Ovary (tissue), 9 donors: ENCODE data around the gene BASP1. TPM values are rescaled to one million over a fixed set of nuclear protein-coding genes. Genes with fewer than 3 reads are reported as not detected.
"Not testable (repeated sequence)": the region's sequence is repeated elsewhere in the genome, so short reads cannot be mapped to it uniquely, and the experiment has no call there.

Experiments
- DNase-seq, 5 donors: peaks; one replicate each; pipeline ENCODE4 v3.0.0-alpha.2; 2019 to 2020
- H3K27ac ChIP-seq, 2 donors: fragments of 200-600 bp; one replicate each; pipeline versions ENCODE4 v1.5.1 to v1.8.0; 2019 to 2022
- H3K27me3 ChIP-seq: fragments of 200-600 bp; one replicate; pipeline ENCODE4 v1.8.0; 2022
- H3K36me3 ChIP-seq: fragments of 200-600 bp; sonication (generic); one replicate; pipeline ENCODE4 v1.5.1; 2019
- H3K4me1 ChIP-seq: one replicate; pipeline ENCODE4 v1.8.1; 2013; ENCODE audit warnings: mild to moderate bottlenecking, moderate library complexity; ENCODE audit not compliant: insufficient read depth
- H3K4me3 ChIP-seq: fragments of 200-600 bp; sonication (generic); one replicate; pipeline ENCODE4 v1.5.1; 2017
- H3K9me3 ChIP-seq, 2 donors: fragments of 200-600 bp in 1 of 2; sonication (generic) in 1 of 2; one replicate each; pipeline versions ENCODE4 v1.5.1 to v1.8.1; 2013 to 2019; ENCODE audit warnings: mild to moderate bottlenecking in 1 of 2, moderate library complexity in 1 of 2
- EP300 ChIP-seq: sonication (generic); formaldehyde crosslinking; IDR thresholded peaks from one replicate; pipeline ENCODE4 v1.6.1; 2017; ENCODE audit warnings: antibody characterized with exemption
- POLR2A ChIP-seq: fragments of 450-650 bp; IDR thresholded peaks from one replicate; pipeline ENCODE4 v1.6.1; 2017; ENCODE audit warnings: antibody characterized with exemption, mild to moderate bottlenecking, moderate library complexity
- WGBS, 3 donors: extraction: QIAGEN DNeasy Blood & Tissue Kit in 1 of 3; methylation state at CpG; one replicate each; pipeline versions ENCODE4 v1.1.5 to v1.1.7; 2013 to 2017; 5-methylcytosine and 5-hydroxymethylcytosine counted together
- intact Hi-C, 4 donors: fragments of 100-400 bp; cut with DNase I; formaldehyde crosslinking; loops; one replicate each; pipeline versions ENCODE4 v1.11.0 to v1.15.1; 2022 to 2023
- polyA plus RNA-seq, 2 donors: library from polyadenylated mRNA; stranded (reverse); fragments of 200-250 nt in 1 of 2; fragments of 350-450 nt in 1 of 2; fragmentation: Illumina TruSeq in 1 of 2; extraction: RNeasy Lipid Tissue Mini Kit (QIAGEN cat#74804) in 1 of 2; gene quantifications; one replicate each; pipeline ENCODE4 v1.2.3, GENCODE V29; 2013 to 2014
- total RNA-seq, 7 donors: library from RNA; depleted of rRNA in 2 of 7; stranded (reverse); fragments of >200 nt in 2 of 7; fragmentation: NEBNext Ultra II Directional in 3 of 7; extraction: Animal tissue kit (Norgen Biotek cat#: 25700) in 3 of 7; gene quantifications; one replicate each; pipeline versions ENCODE4 v1.1.0 to v1.2.4, GENCODE V29; 2016 to 2023
- TF ChIP-seq, protein P1 (sequence below), 3 donors: fragments of 450-650 bp in 2 of 3; fragments of 200-600 bp in 1 of 3; IDR thresholded peaks; one replicate each; pipeline versions ENCODE4 v1.5.1 to v1.8.0; 2016 to 2022; ENCODE audit warnings: antibody characterized with exemption in 3 of 3, mild to moderate bottlenecking in 1 of 3
- donor health status: DM: no; HTN: no; CAD: no; lungs with moderate emphysema.
- donor health status: DM: no; HTN: no; CAD: no.
- donor health status: Bipolar disorder and iron deficiency.
- donor health status: DM: yes; HTN: yes; CAD: no.
- donor health status: DM: no; HTN: no; CAD: no.
- donor health status: DM: yes; HTN: yes; CAD: no.

The BASP1 gene
- total and polyA plus RNA-seq, 9 donors, result 18.0 to 59.5 (median 38.7) TPM

DNA sequence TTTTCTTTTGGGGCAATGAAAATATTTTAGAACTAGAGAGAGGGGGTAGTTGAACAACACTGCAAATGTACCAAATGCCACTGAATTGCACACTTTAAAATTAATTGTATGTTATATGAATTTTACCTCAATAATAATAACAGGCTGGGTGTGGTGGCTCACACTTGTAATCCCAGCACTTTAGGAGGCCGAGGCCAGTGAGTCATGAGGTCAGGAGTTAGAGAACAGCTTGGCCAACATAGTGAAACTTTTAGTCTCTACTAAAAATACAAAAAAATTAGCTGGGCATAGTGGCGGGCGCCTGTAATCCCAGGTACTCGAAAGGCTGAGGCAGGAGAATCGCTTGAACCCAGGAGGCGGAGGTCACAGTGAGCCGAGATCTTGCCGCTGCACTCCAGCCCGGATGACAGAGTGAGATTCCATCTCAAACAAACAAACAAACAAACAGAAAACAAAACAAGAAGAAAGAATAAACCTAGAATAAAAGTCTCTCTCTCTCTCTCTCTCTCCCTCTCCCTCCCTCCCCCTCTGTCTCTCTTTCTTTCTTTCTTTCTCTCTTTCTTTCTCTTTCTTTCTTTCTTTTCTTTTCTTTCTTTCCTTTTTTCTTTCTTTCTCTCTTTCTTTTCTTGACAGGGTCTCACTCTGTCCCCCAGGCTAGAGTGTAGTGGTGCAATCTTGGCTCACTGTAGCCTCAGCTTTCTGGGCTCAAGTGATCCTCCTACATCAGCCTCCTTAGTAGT, 91.1 kb downstream of the BASP1 start:
- H3K4me1 ChIP-seq, result peaks cover 3% of the 10 kb centered on the region
- no peak overlapping the region for H3K4me3 ChIP-seq
- intact Hi-C loops, result no loop called here
- TF ChIP-seq EP300 (no peak), POLR2A (no peak)
- TF ChIP-seq, protein P1, sequence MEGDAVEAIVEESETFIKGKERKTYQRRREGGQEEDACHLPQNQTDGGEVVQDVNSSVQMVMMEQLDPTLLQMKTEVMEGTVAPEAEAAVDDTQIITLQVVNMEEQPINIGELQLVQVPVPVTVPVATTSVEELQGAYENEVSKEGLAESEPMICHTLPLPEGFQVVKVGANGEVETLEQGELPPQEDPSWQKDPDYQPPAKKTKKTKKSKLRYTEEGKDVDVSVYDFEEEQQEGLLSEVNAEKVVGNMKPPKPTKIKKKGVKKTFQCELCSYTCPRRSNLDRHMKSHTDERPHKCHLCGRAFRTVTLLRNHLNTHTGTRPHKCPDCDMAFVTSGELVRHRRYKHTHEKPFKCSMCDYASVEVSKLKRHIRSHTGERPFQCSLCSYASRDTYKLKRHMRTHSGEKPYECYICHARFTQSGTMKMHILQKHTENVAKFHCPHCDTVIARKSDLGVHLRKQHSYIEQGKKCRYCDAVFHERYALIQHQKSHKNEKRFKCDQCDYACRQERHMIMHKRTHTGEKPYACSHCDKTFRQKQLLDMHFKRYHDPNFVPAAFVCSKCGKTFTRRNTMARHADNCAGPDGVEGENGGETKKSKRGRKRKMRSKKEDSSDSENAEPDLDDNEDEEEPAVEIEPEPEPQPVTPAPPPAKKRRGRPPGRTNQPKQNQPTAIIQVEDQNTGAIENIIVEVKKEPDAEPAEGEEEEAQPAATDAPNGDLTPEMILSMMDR (IDR thresholded peaks at IDR 0.05), result no peak
- H3K36me3 ChIP-seq, result no peaks in the 10 kb centered on the region
- no peaks in the 10 kb centered on the region for H3K27me3 ChIP-seq
- 87 to 91% (median 90%) methylated on average over 9 of the region's 9 CpGs for WGBS, 3 donors
- no peak for DNase-seq
- H3K9me3 ChIP-seq, result no peaks in the 10 kb centered on the region
- H3K27ac ChIP-seq, result no peak overlapping the region

DNA sequence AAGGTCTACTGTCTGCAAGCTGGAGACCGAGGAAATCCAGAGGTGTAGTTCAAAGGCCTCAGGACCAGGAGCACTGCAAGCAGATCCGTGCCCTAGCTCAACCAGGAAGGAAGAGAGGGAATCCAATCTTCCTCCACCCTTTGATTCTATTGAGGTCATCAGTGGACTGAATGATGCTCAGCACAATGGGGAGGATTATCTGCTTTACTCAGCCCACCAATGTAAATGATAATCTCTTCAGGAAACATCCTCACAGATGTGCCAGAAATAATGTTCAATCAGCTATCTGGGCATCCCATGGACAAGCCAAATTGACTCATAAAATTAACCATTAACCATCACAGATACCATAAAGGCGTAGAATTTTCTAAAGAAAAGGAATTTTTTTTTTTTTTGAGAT, 92.0 kb downstream of the BASP1 start:
- WGBS, 3 donors, result 84 to 95% (median 91%) methylated on average over 3 of the region's 3 CpGs
- no peak for DNase-seq
- Histone ChIP-seq H3K4me3 (no peak overlapping the region), H3K27me3 (no peaks in the 10 kb centered on the region), H3K4me1 (peaks cover 3% of the 10 kb centered on the region), H3K27ac (no peak overlapping the region), H3K9me3 (no peaks in the 10 kb centered on the region), H3K36me3 (no peaks in the 10 kb centered on the region)
- intact Hi-C loops, result no loop called here
- TF ChIP-seq EP300, result no peak
- TF ChIP-seq, protein P1 (IDR thresholded peaks at IDR 0.05), result no peak
- TF ChIP-seq POLR2A, result no peak

DNA sequence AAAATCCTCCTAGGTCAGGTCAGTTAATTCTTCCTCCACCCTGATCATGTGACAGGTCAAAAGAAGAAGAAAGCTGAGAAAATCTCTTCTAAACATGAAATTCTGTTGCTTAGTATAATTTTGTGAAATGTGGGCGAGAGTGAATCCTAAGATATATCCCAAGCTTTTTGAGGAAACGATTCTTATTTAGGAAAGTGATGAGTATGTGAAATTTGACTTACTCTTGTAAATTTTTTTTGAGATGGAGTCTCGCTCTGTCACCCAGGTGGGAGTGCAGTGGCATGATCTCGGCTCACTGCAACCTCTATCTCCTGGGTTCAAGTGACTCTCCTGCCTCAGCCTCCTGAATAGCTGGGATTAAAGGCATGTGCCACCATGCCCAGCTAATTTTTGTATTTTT, 93.1 kb downstream of the BASP1 start:
- H3K4me1 ChIP-seq, H3K36me3 ChIP-seq, H3K27me3 ChIP-seq, intact Hi-C loops, DNase-seq, H3K4me3 ChIP-seq, H3K27ac ChIP-seq, H3K9me3 ChIP-seq: not testable (repeated sequence)
- WGBS, 3 donors, result 94 to 96% (median 95%) methylated on average over 4 of the region's 4 CpGs

DNA sequence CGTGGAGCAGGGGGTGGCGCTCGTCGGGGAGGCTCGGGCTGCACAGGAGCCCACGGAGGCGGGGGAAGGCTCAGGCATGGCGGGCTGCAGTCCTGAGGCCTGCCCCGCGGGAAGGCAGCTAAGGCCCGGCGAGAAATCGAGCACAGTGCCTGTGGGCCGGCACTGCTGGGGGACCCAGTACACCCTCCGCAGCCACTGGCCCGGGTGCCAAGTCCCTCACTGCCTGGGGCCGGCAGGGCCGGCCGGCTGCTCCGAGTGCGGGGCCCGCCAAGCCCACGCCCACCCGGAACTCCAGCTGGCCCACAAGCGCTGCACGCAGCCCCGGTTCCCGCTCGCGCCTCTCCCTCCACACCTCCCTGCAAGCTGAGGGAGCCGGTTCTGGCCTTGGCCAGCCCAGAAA, 94.4 kb downstream of the BASP1 start:
- H3K9me3 ChIP-seq, intact Hi-C loops, DNase-seq, H3K4me1 ChIP-seq, H3K4me3 ChIP-seq, H3K27ac ChIP-seq, H3K27me3 ChIP-seq, H3K36me3 ChIP-seq: not testable (repeated sequence)
- 96 to 97% (median 97%) methylated on average over 23 to 31 of the region's 31 CpGs for WGBS, 3 donors

DNA sequence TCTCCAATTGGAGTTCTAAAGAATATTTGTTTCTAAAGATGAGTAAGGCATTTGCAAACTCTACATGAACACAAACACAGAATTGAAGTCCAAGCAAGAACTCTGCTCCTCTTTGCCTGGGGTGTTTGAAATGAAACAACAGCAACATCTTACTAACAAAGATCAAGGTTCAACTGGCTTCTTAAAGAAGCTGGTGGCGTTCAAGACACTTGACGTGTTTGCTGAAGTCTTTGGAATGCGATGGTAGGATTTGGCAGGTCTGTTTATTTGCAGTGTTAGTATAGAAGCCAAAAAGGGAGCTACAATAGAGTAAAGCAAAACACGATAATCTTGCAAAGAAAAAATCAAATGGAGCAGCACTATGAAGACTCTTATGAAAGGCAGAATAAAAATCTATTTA, 94.9 kb downstream of the BASP1 start:
- H3K4me3 ChIP-seq, result no peak overlapping the region
- intact Hi-C loops, result no loop called here
- 53 to 68% (median 55%) methylated on average over 4 of the region's 4 CpGs for WGBS, 3 donors
- TF ChIP-seq EP300 (no peak), POLR2A (no peak)
- TF ChIP-seq, protein P1 (IDR thresholded peaks at IDR 0.05), result no peak
- H3K36me3 ChIP-seq, result no peaks in the 10 kb centered on the region
- no peaks in the 10 kb centered on the region for H3K9me3 ChIP-seq
- H3K27ac ChIP-seq, result no peak overlapping the region
- DNase-seq, result no peak
- H3K4me1 ChIP-seq, result no peaks in the 10 kb centered on the region
- no peaks in the 10 kb centered on the region for H3K27me3 ChIP-seq
